ENCODE data around the gene DIPK1B.
"Not testable (repeated sequence)": the region's sequence is repeated elsewhere in the genome, so short reads cannot be mapped to it uniquely, and the experiment has no call there.

DIPK1B gene

GRCh38 chr9:136700304-136700703 lies 12.1 kb upstream of the DIPK1B start:
- no peak for DNase-seq

GRCh38 chr9:136700959-136701667 lies 11.3 kb upstream of the DIPK1B start:
- peak; percentile 57 for DNase-seq

GRCh38 chr9:136701668-136702053 lies 10.7 kb upstream of the DIPK1B start:
- DNase-seq = no peak

GRCh38 chr9:136703276-136703860 lies 9.0 kb upstream of the DIPK1B start:
- no peak for DNase-seq

GRCh38 chr9:136704741-136705140 lies 7.6 kb upstream of the DIPK1B start:
- not testable (repeated sequence) for DNase-seq

GRCh38 chr9:136705564-136705963 lies 6.8 kb upstream of the DIPK1B start:
- no peak for DNase-seq

- no peak for DNase-seq
Measured at GRCh38 chr9:136707011-136707410, 5.4 kb upstream of the DIPK1B start.

- DNase-seq = no peak
Measured at GRCh38 chr9:136707849-136708517, 4.4 kb upstream of the DIPK1B start.

GRCh38 chr9:136709454-136710109 lies 2.8 kb upstream of the DIPK1B start:
- DNase-seq = no peak

- DNase-seq = no peak
Measured at GRCh38 chr9:136710543-136710942, 1.8 kb upstream of the DIPK1B start.

GRCh38 chr9:136711219-136711648 lies 1.1 kb upstream of the DIPK1B start:
- not testable (repeated sequence) for DNase-seq

- no peak for DNase-seq
Measured at GRCh38 chr9:136712690-136713544, 545 bp downstream of the DIPK1B start.

GRCh38 chr9:136713550-136713949 lies 1.2 kb downstream of the DIPK1B start:
- no peak for DNase-seq

- no peak for DNase-seq
Measured at GRCh38 chr9:136714096-136714892, 1.9 kb downstream of the DIPK1B start.

GRCh38 chr9:136714893-136715274 lies 2.5 kb downstream of the DIPK1B start:
- no peak for DNase-seq

GRCh38 chr9:136717399-136717798 lies 5.0 kb downstream of the DIPK1B start:
- DNase-seq = no peak

- no peak for DNase-seq
Measured at GRCh38 chr9:136718345-136719194, 6.2 kb downstream of the DIPK1B start.

GRCh38 chr9:136719195-136719880 lies 7.0 kb downstream of the DIPK1B start:
- peak; percentile 32 for DNase-seq

- no peak for DNase-seq
Measured at GRCh38 chr9:136720251-136720897, 8.0 kb downstream of the DIPK1B start.

GRCh38 chr9:136720898-136721338 lies 8.5 kb downstream of the DIPK1B start:
- DNase-seq = no peak
